Endothelial cell of umbilical vein (primary cell): ENCODE measurements around the gene OAS3.

ENCODE experiments used
- CTCF ChIP-seq, 2 donors: IDR thresholded peaks; 1 replicate in 1 of 2; 2 replicates in 1 of 2; pipeline ENCODE4 v1.5.1; 2011; ENCODE audit warnings: low read length in 2 of 2, mild to moderate bottlenecking in 2 of 2, moderate library complexity in 2 of 2, control low read depth in 1 of 2, inconsistent platforms in 1 of 2, low read depth in 1 of 2; ENCODE audit not compliant: insufficient read depth in 1 of 2; ENCODE audit errors: extremely low read depth in 1 of 2
- JUN ChIP-seq: IDR thresholded peaks from 2 replicates; pipeline ENCODE4 v1.6.1; 2011; ENCODE audit warnings: borderline replicate concordance, low read depth; ENCODE audit not compliant: insufficient read length, insufficient read depth
- POLR2A ChIP-seq: IDR thresholded peaks from 2 replicates; pipeline ENCODE4 v1.6.1; 2012; ENCODE audit warnings: low read depth, mild to moderate bottlenecking, control low read depth, low read length

- no peak for TF ChIP-seq CTCF (IDR thresholded peaks at IDR 0.05; ENCODE audit: extremely low read depth in 1 of 2, insufficient read depth in 1 of 2, low read depth in 1 of 2, low read length in 2 of 2)
- no peak for TF ChIP-seq JUN
- no peak for TF ChIP-seq POLR2A
These were observed 5.9 kb downstream of the OAS3 start for GRCh38 chr12:112944024-112944690.
